HepG2 (cell line): ENCODE data around the gene EBP. TPM values are rescaled to one million over a fixed set of nuclear protein-coding genes. Genes with fewer than 3 reads are reported as not detected.
A peak's percentile ranks its signal among the peaks of the same experiment; 100 is the strongest.

Source experiments
- ASH2L ChIP-seq: fragments of 300-600, 200-600 bp; sonication (generic); IDR thresholded peaks from 2 replicates; pipeline ENCODE4 v1.7.0; 2017; ENCODE audit warnings: low read depth, mild to moderate bottlenecking, moderate library complexity, mixed read lengths, low read length; ENCODE audit not compliant: insufficient read length
- CREB3 ChIP-seq: sonication (generic); formaldehyde crosslinking; IDR thresholded peaks from 2 replicates; pipeline ENCODE4 v1.5.0; 2020; ENCODE audit warnings: missing genetic modification reagents
- DMAP1 ChIP-seq: IDR thresholded peaks from 2 replicates; pipeline ENCODE4 v1.6.1; 2016
- GMEB2 ChIP-seq: IDR thresholded peaks from 2 replicates; pipeline ENCODE4 v1.6.1; 2016; ENCODE audit warnings: missing biosample characterization, missing genetic modification reagents, low read depth
- GZF1 ChIP-seq: sonication (generic); formaldehyde crosslinking; IDR thresholded peaks from 2 replicates; pipeline ENCODE4 v1.5.1; 2020; ENCODE audit warnings: mild to moderate bottlenecking, missing genetic modification reagents
- RNF2 ChIP-seq: fragments of 450-650 bp; conservative IDR thresholded peaks from 2 replicates; pipeline ENCODE4 v1.6.1; 2016; ENCODE audit warnings: low read depth
- YY1 ChIP-seq: IDR thresholded peaks from 2 replicates; pipeline ENCODE4 v1.6.1; 2011; ENCODE audit warnings: low read length, low read depth, moderate library complexity, mild to moderate bottlenecking; ENCODE audit not compliant: insufficient read depth, insufficient replicate concordance
- ZC3H4 ChIP-seq: sonication (generic); formaldehyde crosslinking; IDR thresholded peaks from 2 replicates; pipeline ENCODE4 v1.4.0; 2020; ENCODE audit warnings: missing genetic modification reagents, borderline replicate concordance
- ZNF160 ChIP-seq: sonication (generic); formaldehyde crosslinking; IDR thresholded peaks from 2 replicates; pipeline ENCODE4 v1.8.0; 2022; ENCODE audit warnings: mild to moderate bottlenecking, inconsistent platforms, missing genetic modification reagents
- ZNF567 ChIP-seq: sonication (generic); formaldehyde crosslinking; IDR thresholded peaks from 2 replicates; pipeline ENCODE4 v1.8.1; 2023; ENCODE audit warnings: mild to moderate bottlenecking, missing genetic modification reagents, borderline replicate concordance
- ZNF614 ChIP-seq: IDR thresholded peaks from 2 replicates; pipeline ENCODE4 v1.6.1; 2018; ENCODE audit warnings: missing biosample characterization, missing genetic modification reagents, inconsistent platforms, borderline replicate concordance
- polyA plus RNA-seq, 8 experiments: library from polyadenylated mRNA; depleted of rRNA in 3 of 8; stranded (reverse) in 7 of 8; unstranded in 1 of 8; fragments of >200 nt; fragmentation: Illumina TruSeq in 4 of 8; extraction: Trizol in 4 of 8; gene quantifications; 2 replicates each; pipeline versions ENCODE4 v1.2.1 to v1.2.3, GENCODE V29; 2011 to 2016; ENCODE audit warnings: low read depth in 4 of 8, missing spikeins in 1 of 8, mixed read lengths in 1 of 8; ENCODE audit not compliant: insufficient read depth in 1 of 8
- total RNA-seq, 5 experiments: library from RNA; depleted of rRNA; stranded (reverse); fragments of >200 nt; fragmentation: Illumina TruSeq; extraction: Trizol; gene quantifications; 2 replicates each; pipeline ENCODE4 v1.2.3, GENCODE V29; 2016; ENCODE audit warnings: low read depth in 1 of 5
- TF ChIP-seq, protein P1 (sequence below): sonication (generic); formaldehyde crosslinking; IDR thresholded peaks from 2 replicates; pipeline ENCODE4 v1.5.1; 2020; ENCODE audit warnings: missing genetic modification reagents, mild to moderate bottlenecking, borderline replicate concordance
- TF ChIP-seq, protein P2 (sequence below): sonication (generic); formaldehyde crosslinking; IDR thresholded peaks from 2 replicates; pipeline ENCODE4 v1.8.1; 2023; ENCODE audit warnings: missing genetic modification reagents, mild to moderate bottlenecking, borderline replicate concordance

EBP gene
- total and polyA plus RNA-seq, 2 of the 13 experiments (the other 11 are each of a cell fraction or from before 2014, with no cell fraction given) = 106 to 260 TPM

DNA sequence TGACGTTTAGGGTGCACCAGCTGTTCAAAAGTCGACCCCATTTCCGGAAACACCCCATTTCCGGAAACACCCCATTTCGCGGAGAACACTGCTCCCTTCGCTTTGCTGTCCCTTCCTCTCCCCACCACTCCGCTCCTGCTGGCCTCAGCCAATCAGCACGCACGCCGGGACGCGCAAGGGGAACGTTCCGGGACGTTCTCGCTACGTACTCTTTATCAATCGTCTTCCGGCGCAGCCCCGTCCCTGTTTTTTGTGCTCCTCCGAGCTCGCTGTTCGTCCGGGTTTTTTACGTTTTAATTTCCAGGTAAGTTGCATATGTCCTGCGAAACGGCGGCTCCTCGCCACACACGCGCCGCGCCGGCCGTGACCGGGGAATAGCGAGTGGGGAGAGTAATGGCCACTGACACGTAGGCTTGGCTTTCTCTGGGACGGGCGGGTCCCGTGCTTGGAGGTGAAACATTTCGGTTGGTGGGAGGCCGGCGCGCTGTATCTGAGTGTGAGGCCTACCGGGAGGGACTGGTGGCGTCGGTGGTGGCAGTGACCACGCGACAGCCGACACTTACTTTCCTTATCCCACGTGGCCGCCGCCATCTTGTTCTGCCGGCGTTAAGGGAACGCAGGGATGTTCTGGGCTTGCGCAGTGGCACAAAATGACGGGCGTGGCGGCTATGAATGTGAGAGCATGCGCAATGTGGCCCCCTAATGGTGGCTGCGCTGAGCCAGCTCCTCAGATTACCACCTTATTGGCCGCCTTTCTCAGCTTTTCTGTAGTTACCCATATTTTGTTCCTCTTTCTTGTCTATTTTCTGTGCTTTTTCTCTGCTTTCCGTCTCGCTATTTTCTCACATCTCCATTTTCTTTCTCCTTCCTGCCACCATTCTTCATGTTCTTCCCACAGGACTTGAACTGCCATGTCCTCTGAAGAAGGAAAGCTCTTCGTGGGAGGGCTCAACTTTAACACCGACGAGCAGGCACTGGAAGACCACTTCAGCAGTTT lies 53.0 kb downstream of the EBP start, which contains the start of gene RBM3 (continued):
- TF ChIP-seq, protein P1, sequence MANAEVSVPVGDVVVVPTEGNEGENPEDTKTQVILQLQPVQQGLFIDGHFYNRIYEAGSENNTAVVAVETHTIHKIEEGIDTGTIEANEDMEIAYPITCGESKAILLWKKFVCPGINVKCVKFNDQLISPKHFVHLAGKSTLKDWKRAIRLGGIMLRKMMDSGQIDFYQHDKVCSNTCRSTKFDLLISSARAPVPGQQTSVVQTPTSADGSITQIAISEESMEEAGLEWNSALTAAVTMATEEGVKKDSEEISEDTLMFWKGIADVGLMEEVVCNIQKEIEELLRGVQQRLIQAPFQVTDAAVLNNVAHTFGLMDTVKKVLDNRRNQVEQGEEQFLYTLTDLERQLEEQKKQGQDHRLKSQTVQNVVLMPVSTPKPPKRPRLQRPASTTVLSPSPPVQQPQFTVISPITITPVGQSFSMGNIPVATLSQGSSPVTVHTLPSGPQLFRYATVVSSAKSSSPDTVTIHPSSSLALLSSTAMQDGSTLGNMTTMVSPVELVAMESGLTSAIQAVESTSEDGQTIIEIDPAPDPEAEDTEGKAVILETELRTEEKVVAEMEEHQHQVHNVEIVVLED (CRISPR knock-in tag) = peak; percentile 98
- no peak for TF ChIP-seq ZNF160 (CRISPR knock-in tag)
- no peak for TF ChIP-seq GZF1 (CRISPR knock-in tag)
- TF ChIP-seq RNF2 = peak; percentile 90
- TF ChIP-seq, protein P2, sequence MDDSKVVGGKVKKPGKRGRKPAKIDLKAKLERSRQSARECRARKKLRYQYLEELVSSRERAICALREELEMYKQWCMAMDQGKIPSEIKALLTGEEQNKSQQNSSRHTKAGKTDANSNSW (CRISPR knock-in tag) = 0 out of 2 replicates have a peak, but pooled peaks have one; percentile 60
- peak; percentile 53; the same call in 1 of the 2 replicates for TF ChIP-seq CREB3 (CRISPR knock-in tag)
- TF ChIP-seq ZNF567 = no peak
- peak; percentile 93 for TF ChIP-seq YY1
- TF ChIP-seq ZC3H4 (CRISPR knock-in tag) = peak; percentile 94; the same call in 1 of the 2 replicates
- TF ChIP-seq DMAP1 = peak; percentile 99
- peak; percentile 51 for TF ChIP-seq ASH2L
- TF ChIP-seq GMEB2 (CRISPR knock-in tag) = peak; percentile 90
- TF ChIP-seq ZNF614 (CRISPR knock-in tag) = 0 out of 2 replicates have a peak, but pooled peaks have one; percentile 17
